DMS53 treated with DMSO at 0.1 percent for 48 hours (cell line): Measurements from ENCODE around the gene ZPR1.
"Not testable (repeated sequence)": the region's sequence is repeated elsewhere in the genome, so short reads cannot be mapped to it uniquely, and the experiment has no call there.

Source experiments
- DNase-seq: peaks from one replicate; lab custom pipeline; 2025; ENCODE audit not compliant: unreplicated experiment; lab: John Stamatoyannopoulos, UW

The ZPR1 gene

DNA sequence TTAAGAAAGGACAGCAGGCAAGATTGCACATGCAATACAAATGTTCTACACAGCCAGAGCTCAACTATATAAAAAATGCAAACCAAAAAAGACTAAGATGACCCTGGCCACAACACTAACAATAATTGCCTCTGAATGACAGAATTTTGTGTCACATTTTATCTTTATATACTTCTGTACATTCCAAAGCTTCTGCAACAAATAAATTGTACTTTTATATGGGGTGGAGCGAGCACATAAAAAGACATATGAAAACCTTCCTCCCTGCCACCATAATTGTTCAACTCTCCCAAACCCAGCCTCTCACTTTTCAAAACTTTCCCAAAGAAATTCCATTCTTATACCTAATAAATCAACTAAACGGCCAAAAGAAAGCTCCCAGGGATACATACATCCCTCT lies 25.7 kb downstream of the ZPR1 start:
- DNase-seq = no peak

DNA sequence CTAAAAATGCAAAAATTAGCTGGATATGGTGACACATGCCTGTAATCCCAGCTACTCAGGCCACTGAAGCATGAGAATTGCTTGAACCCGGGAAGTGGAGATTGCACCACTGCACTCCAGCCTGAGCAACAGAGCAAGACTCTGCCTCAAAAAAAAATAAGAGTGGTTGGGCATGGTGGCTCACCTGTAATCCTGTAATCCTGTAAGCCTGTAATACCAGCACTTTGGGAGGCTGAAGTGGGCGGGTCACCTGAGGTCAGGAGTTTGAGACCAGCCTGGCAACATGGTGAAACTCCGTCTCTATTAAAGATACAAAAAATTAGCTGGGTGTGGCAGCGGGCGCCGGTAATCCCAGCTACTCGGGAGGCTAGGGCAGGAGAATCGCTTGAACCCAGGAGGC lies 31.8 kb downstream of the ZPR1 start:
- DNase-seq = not testable (repeated sequence)

DNA sequence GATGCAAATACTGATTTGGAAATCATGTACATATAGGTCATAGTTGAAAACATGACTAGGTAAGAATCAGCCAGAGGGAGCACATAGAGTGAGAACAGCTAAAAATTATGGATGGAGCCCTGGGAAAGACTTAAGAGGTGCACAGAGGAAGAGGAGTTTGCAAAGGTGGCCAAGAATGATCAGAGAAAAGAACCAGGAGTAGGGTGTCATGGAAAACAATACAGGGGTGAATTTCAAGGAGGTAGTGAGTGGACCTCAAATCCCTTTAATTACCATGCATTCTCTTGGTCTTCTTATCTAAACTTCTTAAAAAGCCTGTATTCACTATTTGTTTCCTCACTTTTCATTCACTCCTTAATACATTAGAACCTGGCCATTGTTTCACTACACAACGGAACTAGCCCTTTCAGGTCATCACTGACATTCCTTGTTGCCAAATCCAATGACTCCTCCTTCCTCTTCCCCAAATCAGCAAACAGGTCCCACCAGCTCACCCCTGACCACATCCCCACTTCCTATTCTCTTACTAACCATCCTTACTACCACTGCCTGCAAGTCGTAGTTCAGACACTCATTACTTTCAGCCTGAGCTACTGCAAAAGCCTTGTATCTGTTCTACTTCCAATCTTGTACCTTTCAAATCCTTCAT lies 37.6 kb downstream of the ZPR1 start:
- DNase-seq = no peak

DNA sequence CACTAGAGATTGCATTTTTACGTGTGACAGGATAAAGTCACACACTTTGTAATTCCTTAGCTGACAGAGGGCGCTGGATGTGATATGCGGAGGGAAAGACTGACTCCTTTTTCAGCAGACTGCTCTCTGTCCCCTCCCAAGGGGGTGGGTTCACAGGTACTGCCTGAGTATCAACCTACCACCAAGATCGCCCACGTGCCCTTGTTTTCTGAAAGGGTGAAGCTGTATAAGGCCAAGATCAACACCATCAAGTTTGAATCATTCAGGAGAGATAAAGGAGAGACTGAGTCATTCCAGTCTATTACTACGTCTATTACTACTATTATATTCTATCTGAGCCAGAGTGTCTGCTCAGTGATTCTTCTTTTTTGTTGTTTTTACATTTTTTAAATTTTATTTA lies 45.7 kb downstream of the ZPR1 start:
- no peak for DNase-seq

DNA sequence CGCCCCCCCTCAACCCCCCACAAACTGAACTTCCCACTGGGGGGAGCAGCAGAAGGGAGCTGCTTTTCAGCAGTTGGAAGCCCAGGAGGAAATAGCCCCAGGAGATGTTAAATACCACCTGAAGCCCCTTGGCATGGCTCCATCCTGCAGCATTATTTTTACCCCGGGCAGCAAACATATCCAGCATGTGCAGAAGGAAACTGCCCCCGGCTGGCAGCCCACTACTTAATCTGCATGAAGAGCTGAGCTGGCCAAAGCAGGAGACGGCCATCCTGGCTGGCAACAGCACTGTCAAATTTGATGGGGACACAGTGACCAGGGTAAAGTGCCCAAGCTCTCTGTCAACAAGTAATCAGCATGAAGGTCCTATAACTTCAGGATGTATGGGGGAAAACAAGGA lies 47.1 kb downstream of the ZPR1 start:
- DNase-seq = no peak

DNA sequence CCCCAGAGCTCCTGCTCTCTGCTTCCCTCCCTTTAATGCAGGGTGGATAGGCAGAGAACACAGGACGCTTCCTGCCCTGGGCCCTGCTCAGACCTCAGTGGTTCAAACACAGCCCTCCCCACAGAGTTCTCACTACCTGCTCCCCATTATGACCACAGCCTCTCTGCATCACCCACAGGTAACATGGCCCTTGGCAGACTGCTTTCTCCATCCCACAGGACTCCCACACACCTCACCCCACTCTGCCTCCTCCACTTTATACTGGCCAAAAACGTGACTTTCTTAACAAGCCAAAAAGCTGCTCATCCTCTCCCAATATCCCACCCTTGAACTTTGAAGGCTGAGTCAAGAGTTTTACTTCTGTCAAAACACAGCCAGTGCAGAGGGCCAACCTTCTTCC lies 48.8 kb downstream of the ZPR1 start:
- no peak for DNase-seq

DNA sequence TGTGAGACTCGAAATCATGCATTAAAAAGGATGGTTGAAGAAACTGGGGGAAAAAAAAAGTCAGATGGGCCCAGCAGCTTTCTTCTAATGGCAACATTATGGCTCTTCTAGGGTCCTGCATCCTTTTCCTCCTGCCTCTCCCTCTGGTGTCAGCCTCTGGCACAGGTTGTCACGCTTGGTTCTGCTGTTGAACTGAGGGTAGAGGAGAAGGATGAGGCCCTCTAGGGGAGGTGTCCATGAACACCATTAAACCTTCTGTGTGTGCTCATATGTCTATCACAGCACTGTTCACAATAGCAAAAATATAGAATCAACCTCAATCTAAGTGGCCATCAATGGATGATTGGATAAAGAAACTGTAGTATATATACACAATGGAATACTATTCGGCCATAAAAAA lies 51.1 kb downstream of the ZPR1 start:
- no peak for DNase-seq

DNA sequence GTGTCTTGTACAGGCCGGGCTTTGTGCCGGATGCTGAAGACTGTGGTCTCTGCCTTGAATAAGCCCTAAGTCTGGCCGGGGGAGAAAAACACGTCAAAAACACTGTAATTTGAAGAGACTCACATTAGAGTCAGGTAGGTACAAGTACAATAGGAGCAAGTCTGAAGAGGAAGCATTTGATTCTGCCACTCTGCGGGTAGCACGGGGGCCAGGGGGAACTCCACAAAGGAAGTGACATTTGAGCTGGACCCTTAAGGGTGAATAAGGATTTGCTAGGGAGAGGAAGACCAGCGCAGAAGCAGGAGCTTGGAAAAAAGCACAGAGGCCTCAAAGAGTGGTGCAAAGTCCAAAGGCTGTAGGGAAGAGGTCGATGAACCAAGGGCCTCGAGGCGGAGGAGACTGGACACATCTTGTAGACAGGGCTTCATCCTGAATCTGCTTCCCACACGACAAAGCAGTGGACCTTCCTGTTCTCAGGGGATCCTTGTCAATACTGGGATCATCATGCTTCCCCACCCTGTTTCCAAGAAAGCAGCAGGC lies 53.8 kb downstream of the ZPR1 start:
- DNase-seq = no peak

DNA sequence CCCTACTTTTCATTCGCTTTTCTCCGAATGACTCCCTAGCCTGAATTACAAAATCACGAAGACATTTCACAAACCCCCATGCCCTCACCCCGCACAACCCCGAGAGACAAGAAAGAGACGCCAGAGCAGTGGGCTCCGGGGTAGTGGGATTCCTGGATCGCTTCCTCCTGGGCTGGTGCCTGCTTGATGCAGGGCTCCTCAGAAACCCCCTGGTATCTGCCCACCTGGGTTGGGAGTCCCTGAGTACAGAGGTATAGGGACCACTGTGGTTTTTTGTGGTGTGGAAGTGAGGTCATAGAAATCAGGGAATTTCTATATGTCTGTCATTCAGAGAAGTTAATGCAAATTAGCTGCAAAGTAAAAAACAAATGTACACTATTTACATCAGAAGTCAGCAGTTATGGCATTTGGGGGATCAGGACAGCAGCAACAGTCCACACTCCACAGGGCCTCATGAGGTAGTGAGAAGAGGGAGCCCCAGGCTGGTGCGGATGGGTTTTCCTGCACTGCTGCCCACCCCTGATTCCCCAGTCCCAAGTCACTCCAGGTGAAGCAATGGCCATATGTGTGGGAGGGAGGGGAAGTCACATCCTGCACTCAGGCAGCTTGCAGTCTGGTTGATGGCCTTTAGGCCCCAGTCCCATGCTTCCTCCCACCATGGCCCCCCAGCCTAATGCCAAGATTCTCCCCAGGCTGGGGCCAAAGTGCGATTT lies 54.6 kb downstream of the ZPR1 start:
- DNase-seq = no peak

DNA sequence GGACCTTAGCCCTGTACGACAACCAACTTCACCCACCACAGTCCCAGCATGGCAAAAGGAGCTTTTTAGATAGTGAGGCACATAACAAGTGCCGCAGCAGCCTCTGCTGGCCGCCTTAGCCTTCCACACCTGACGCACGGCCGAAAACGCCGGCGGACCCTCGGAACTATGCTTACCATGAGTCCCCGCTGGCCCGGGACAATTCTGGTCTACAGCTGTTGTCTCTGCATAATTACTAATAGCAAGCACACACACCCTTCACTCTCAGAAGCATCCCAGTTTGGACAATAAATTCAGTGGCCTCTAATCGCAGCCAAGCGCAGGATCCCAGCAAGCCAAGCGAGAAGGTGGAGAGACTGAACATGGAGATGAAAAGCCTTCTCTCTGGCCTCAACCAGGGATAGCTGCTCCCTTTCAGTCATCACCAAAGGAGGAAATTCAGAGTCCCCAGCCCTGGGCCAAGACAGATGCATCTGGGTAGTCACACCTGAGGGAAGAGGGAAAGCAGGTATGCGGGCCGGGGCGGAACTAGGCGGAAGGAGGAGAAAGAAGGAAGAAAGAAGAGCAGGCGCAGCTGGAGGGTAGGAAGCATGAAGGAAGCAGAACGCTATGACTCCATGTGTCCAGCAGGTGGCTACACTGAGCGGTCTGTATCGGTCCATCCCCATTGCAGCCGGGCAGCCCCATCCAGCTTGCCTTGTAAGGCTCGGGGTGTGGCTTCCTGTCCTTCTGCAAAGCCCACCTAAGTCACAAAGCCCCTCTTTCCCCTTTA lies 55.4 kb downstream of the ZPR1 start:
- peak; percentile 73 for DNase-seq

DNA sequence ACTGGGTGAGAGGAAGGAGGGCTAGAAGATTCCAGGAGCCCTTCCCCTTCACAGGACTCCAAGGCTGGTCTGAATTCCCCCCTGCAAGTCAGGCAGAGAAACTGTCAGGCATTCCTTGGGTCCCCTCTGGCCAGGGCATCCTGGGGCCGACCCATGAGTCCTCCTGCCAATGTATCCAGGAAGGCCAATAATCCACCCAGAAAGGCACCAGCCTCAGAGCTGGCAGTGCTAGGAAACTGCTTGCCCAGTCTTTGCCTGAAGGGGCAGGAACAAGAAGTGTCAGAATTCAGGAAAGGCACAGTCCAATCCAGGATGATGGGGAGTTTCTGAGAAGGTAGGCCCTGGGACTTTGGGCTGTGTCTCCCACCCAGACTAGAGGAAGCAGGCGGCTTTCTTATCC lies 56.0 kb downstream of the ZPR1 start:
- DNase-seq = no peak

DNA sequence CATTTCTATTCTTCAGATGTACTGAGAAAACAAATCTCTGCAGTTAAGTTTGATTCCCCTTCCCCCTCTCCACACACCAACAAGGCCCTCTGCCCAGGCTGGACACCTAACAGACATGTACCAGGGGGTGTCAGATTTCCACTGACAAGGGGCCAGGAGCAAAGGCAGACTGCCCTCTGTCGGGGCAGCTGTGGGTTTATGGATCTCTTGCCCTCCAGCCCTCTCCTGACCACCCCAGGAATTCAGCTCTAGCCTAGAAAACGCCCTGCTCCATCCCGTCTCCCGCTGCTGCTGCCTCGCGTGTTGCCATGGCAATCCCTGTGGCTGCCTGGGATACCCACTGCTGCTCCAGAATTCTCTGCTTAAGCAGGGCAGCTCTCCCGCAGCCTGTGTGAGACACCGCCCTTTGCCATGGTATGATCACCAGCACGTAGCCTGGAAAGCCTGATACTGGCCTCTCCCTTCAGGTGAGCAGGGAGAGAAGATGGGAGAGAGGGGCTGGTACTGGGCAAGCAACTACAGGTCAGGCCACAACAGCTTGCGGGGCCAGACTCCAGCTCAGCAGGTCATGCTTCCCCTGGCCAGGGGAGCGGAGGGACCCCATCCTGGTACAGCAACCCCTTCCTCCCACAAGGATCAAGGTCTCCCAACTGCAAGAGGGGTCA lies 56.6 kb downstream of the ZPR1 start:
- no peak for DNase-seq

DNA sequence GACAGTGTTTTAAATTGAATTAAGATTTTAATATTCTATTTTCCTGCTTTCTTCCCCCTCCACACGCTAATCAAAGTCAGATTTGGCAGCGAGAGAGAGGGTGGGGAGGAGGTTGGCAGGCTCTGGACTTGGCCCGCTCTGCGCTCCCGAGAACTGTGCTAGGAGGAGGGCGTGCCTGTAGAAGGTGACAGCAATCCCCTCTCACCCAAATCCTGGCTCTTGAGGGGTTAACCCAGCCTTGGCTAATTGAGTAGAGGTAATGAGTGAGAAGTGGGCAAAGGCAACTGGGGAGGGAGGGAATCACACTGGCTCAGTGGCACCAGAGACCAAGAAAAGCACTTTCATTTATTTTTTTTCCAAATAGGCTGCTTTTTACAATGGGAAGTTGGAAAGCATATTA lies 57.2 kb downstream of the ZPR1 start:
- no peak for DNase-seq

DNA sequence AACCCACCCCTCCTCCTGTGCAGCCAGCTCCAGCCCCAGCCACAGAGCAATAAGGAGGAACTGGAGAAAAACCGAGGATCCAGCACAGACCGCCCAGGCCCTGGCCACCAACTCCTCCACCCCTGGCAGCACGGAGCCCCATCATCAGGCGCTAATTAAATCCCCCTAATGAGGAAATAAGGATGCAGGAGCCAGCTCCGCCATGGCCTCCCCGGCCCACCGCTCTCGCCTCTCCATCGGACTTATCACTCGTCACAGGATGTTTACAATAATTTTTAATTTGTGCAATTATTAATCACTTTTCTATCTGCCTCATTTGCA lies 57.6 kb downstream of the ZPR1 start:
- no peak for DNase-seq

DNA sequence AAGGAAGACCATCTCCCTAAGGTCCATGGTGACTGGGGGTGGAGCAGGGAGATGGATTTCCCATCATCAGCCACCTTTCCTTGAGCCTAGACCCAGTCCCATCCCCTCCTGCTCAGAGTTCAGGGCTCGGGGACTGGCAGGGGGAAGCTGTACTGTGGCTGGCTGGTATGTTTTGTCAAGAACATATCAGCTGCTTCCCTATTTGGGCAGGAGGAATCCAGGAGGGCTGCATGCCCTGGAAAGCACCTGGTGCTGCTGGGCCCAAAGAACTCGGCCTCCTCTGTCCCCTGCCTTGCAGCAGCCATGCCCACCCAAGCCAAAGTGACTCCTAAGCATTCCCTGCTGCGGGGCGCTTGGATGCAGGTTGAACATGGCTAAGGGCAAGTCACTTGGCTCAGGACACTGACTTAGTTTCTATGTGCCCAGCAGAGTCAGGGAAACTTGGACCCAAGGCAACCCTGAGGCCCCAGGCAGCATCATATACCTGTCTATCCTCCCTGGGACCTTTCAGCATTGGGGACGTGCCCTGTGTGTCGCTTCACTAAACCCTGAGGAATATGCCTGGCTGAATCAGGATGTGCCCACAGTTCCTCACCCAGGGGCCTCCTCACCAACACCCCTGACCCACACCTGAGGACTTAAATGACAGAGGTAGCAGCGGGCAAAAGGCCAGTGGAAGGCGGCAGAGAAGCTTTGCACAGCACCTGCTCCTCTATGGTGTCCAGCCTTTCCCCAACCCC lies 58.2 kb downstream of the ZPR1 start:
- DNase-seq = no peak

DNA sequence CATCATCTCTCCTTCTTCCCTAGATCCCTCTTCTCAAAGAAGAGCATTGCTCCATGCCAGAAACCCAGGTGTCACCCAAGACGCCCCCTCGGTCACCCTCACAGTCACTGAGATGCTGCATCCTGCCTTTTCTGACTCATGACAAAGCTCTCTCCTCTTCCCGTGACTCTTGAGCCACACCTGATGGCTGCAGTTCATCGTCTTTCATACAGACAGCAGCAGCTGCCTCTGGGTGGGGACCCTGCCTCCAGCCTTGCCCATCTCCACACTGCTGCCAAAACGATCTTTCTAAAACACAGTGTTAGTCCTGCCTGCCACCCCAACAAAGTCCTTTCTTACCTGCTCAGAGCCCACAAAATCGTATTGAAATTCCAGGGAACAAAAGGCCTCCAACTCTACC lies 59.8 kb downstream of the ZPR1 start:
- DNase-seq = no peak

DNA sequence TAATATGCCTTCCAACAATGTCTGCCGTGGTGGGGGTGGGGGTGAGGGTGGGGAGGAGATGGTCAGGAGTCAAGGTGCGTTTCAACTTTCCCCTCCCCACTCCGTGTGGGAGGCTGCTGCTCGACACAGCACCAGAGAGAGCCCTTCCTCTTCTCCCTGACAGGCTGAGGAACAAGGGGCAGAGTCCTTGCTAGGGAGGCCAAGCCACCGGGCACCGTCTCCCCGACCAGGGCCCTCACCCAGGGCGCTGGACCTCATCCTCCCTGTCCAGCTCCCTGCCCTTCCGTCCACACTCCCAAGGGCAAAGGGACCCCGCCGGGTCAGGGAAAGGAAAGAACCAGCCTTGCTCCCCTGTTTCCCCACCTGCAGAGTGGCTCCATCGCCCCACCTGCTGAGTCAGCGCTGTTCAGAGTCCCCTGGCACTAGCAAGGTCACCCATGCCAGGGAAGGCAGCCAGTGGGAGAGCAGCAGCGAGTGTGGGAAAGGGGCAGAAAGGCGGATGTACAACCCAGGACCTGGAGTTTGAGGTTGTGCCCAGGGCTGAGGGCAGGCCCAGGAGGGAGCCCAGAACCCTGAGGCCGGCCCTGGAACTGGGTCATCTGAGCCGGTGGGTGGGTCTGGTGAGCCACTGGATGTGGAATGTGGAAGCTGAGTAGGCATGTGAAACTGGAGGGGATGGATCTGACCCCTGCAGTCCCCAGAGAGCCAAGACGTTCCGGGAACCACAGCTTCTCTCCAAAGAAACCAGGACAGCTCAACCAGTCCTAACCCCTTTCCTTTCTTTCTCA lies 62.2 kb downstream of the ZPR1 start:
- no peak for DNase-seq

DNA sequence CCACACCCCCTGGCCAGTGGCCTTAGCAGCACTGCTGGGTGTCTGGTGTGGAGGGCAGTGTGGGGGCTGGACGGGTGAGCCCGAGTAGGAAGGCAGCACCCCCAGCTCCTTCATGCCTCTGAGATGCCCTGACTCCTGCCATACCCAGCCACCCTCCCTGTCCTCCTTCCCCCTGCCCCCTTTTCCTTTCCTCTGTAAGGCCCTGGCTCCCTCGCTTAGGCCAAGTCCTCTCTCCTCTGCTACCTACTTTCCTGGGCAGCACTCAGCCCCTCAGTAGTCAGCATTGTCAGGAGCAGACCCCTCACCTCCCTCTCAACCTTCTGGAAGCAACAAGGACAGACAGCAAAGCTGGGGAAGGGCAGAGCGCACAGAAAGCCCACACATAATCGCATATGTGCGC lies 63.0 kb downstream of the ZPR1 start:
- DNase-seq = no peak
